K562 (cell line): ENCODE measurements around the gene ZDHHC5. TPM values are rescaled to one million over a fixed set of nuclear protein-coding genes. Genes with fewer than 3 reads are reported as not detected.

Source experiments
- ARNT ChIP-seq, 2 experiments: fragments of 450-650 bp; IDR thresholded peaks; 2 replicates each; pipeline ENCODE4 v1.6.1; 2016; ENCODE audit warnings: mild to moderate bottlenecking in 1 of 2
- ATF7 ChIP-seq: fragments of 450-650 bp; IDR thresholded peaks from 2 replicates; pipeline ENCODE4 v1.7.1; 2014; ENCODE audit warnings: mild to moderate bottlenecking, moderate library complexity
- CHD2 ChIP-seq: IDR thresholded peaks from 2 replicates; pipeline ENCODE4 v1.6.1; 2011; ENCODE audit warnings: low read depth, low read length
- COPS2 ChIP-seq: fragments of 450-650 bp; conservative IDR thresholded peaks from 2 replicates; pipeline ENCODE4 v1.6.1; 2016; ENCODE audit warnings: mild to moderate bottlenecking, moderate library complexity
- CXXC5 ChIP-seq: fragments of 250-450 bp; sonication (Bioruptor Pico); IDR thresholded peaks from 2 replicates; pipeline ENCODE4 v1.8.0; 2022; ENCODE audit warnings: inconsistent platforms, mild to moderate bottlenecking, moderate library complexity
- E2F3 ChIP-seq: fragments of 250-450 bp; sonication (Bioruptor Pico); IDR thresholded peaks from 2 replicates; pipeline ENCODE4 v1.4.0; 2020; ENCODE audit warnings: mild to moderate bottlenecking
- E2F4 ChIP-seq: sonication (generic); formaldehyde crosslinking; IDR thresholded peaks from 2 replicates; pipeline ENCODE4 v1.8.0; 2022; ENCODE audit warnings: mild to moderate bottlenecking, low read depth, missing genetic modification reagents
- ELK1 ChIP-seq: sonication (generic); formaldehyde crosslinking; IDR thresholded peaks from 2 replicates; pipeline ENCODE4 v1.8.1; 2022; ENCODE audit warnings: missing genetic modification reagents
- FUS ChIP-seq: fragments of 200-400 bp; formaldehyde crosslinking; optimal IDR thresholded peaks from 2 replicates; pipeline ENCODE3; 2017; ENCODE audit warnings: low read depth, low read length
- KAT8 ChIP-seq: fragments of 450-650 bp; IDR thresholded peaks from 2 replicates; pipeline ENCODE4 v1.6.1; 2016; ENCODE audit warnings: low read depth, mild to moderate bottlenecking
- KDM2B ChIP-seq: fragments of 250-450 bp; sonication (Bioruptor Pico); IDR thresholded peaks from 2 replicates; pipeline ENCODE4 v1.8.0; 2021; ENCODE audit warnings: mild to moderate bottlenecking, moderate library complexity
- MTA1 ChIP-seq: fragments of 450-650 bp; IDR thresholded peaks from 2 replicates; pipeline ENCODE4 v1.6.1; 2017; ENCODE audit warnings: borderline replicate concordance
- MXD1 ChIP-seq: fragments of 250-450 bp; sonication (Bioruptor Pico); IDR thresholded peaks from 2 replicates; pipeline ENCODE4 v1.8.0; 2021; ENCODE audit warnings: borderline replicate concordance, mild to moderate bottlenecking, moderate library complexity; ENCODE audit not compliant: poor library complexity, severe bottlenecking
- NBN ChIP-seq: fragments of 450-650 bp; IDR thresholded peaks from 2 replicates; pipeline ENCODE4 v1.6.1; 2016; ENCODE audit warnings: low read depth, mild to moderate bottlenecking
- NONO ChIP-seq, 2 experiments: fragments of 200-400 bp in 1 of 2; fragments of 450-650 bp in 1 of 2; formaldehyde crosslinking in 1 of 2; IDR thresholded peaks; 2 replicates each; pipeline ENCODE4 v1.6.1; 2017; ENCODE audit warnings: low read depth in 2 of 2, mild to moderate bottlenecking in 2 of 2, moderate library complexity in 2 of 2, low read length in 1 of 2
- POLR3A ChIP-seq: IDR thresholded peaks from 2 replicates; pipeline ENCODE4 v1.6.1; 2011; ENCODE audit warnings: borderline replicate concordance, mild to moderate bottlenecking, moderate library complexity; ENCODE audit not compliant: insufficient read length, insufficient read depth; ENCODE audit errors: extremely low read depth
- THAP12 ChIP-seq: fragments of 250-450 bp; sonication (Bioruptor Pico); IDR thresholded peaks from 2 replicates; pipeline ENCODE4 v1.9.0; 2021; ENCODE audit warnings: mild to moderate bottlenecking, inconsistent platforms
- ZBED1 ChIP-seq: IDR thresholded peaks from 2 replicates; pipeline ENCODE4 v1.6.1; 2014
- ZFX ChIP-seq: sonication (generic); formaldehyde crosslinking; IDR thresholded peaks from 2 replicates; pipeline ENCODE4 v1.8.0; 2022; ENCODE audit warnings: mild to moderate bottlenecking, missing genetic modification reagents, moderate library complexity
- ZKSCAN1 ChIP-seq: fragments of 150-350 bp; IDR thresholded peaks from 2 replicates; pipeline ENCODE4 v1.6.1; 2016; ENCODE audit warnings: low read depth, low read length
- ZNF561 ChIP-seq: fragments of 450-650 bp; formaldehyde crosslinking; conservative IDR thresholded peaks from 2 replicates; pipeline ENCODE4 v1.4.0; 2020; ENCODE audit warnings: mild to moderate bottlenecking, moderate library complexity
- ZNF766 ChIP-seq: fragments of 200-800 bp; sonication (Bioruptor generic); conservative IDR thresholded peaks from 2 replicates; pipeline ENCODE4 v1.6.1; 2016; ENCODE audit warnings: missing genetic modification characterization, missing compliant biosample characterization
- polyA plus RNA-seq, 8 experiments: library from polyadenylated mRNA; depleted of rRNA in 4 of 8; stranded (reverse) in 5 of 8; unstranded in 3 of 8; fragments of >200 nt; fragmentation: Nextera tagmentation in 2 of 8; fragmentation: Illumina TruSeq in 1 of 8; extraction: Ambion mirVana in 2 of 8; extraction: Trizol in 1 of 8; gene quantifications; 2 replicates each; pipeline versions ENCODE4 v1.2.1 to v1.2.3, GENCODE V29; 2011 to 2014; ENCODE audit warnings: inconsistent platforms in 1 of 8, missing spikeins in 1 of 8
- total RNA-seq, 7 experiments: library from RNA; depleted of rRNA in 6 of 7; stranded (reverse); fragments of >200 nt in 6 of 7; fragmentation: Illumina TruSeq in 2 of 7; extraction: Trizol in 2 of 7; gene quantifications; 2 replicates each; pipeline versions ENCODE4 v1.2.1 to v1.2.3, GENCODE V29; 2011 to 2021; ENCODE audit warnings: low replicate concordance in 1 of 7

Gene ZDHHC5
- total and polyA plus RNA-seq, 9 of the 15 experiments (the other 6 are each of a cell fraction or from before 2014, with no cell fraction given): 3.8 to 64.2 (median 35.9) TPM

GRCh38 chr11:57647960-57648800 lies 19.7 kb upstream of the ZDHHC5 start (continued):
- TF ChIP-seq ZNF766 (CRISPR knock-in tag): peak; percentile 84
- TF ChIP-seq ELK1 (CRISPR knock-in tag): no peak
- no peak; the same call in 1 of the 2 replicates for TF ChIP-seq E2F4
- 0 out of 2 replicates have a peak, but pooled peaks have one; percentile 25 for TF ChIP-seq NBN
- peak; percentile 63; the same call in 1 of the 2 replicates for TF ChIP-seq ZKSCAN1
- peak in 1 of 2 experiments; percentile 64; a peak in 1 of 4 replicates for TF ChIP-seq NONO (IDR thresholded peaks at IDR 0.05; ENCODE audit: low read depth in 2 of 2, low read length in 1 of 2)
- TF ChIP-seq ZFX (CRISPR knock-in tag): no peak
- no peak for TF ChIP-seq FUS
- peak; percentile 49; the same call in 1 of the 2 replicates for TF ChIP-seq MTA1
- no peak for TF ChIP-seq POLR3A
- TF ChIP-seq ZNF561: no peak
- peak; percentile 61; the same call in 1 of the 2 replicates for TF ChIP-seq THAP12 (CRISPR knock-in tag)
- no peak for TF ChIP-seq KDM2B (CRISPR knock-in tag)
- TF ChIP-seq ATF7: peak; percentile 77
- no peak for TF ChIP-seq E2F3 (CRISPR knock-in tag)
- TF ChIP-seq CHD2: no peak
- TF ChIP-seq ARNT (IDR thresholded peaks at IDR 0.05): peak; percentile 82 to 93; a peak in 3 of 4 replicates
- TF ChIP-seq ZBED1: peak; percentile 96
- peak; percentile 84 for TF ChIP-seq CXXC5 (CRISPR knock-in tag)
- TF ChIP-seq KAT8: no peak
- TF ChIP-seq COPS2: no peak
- no peak for TF ChIP-seq MXD1 (CRISPR knock-in tag)
